Measurements from ENCODE around the gene IRF5. TPM values are rescaled to one million over a fixed set of nuclear protein-coding genes. Genes with fewer than 3 reads are reported as not detected.

IRF5 gene
- total RNA-seq, 1 experiment from 2014 or later: 0.66 TPM

DNA sequence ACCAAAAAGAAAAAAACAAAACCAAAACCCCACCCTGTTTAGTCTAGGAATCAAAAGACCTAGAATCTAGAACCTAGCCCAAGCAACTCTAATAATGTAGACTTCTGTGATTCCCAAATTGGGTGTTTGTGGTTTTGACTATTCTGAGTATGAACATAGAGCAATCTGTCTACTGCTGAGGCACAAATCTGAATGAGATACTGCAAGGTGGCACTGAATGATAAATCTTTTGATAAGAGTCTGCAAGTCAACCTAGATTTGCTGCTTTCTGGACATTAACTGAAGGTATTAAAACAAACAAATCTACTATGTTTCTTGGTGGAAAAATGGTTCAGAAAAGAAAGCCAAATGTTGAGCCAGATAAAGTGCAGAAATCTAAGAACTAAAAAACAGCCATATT lies 50.6 kb downstream of the IRF5 start:
- H3K27ac Mint-ChIP-seq: no peak overlapping the region
- peaks cover 16% of the 10 kb centered on the region for H3K4me1 Mint-ChIP-seq
- TF ChIP-seq, protein P1, sequence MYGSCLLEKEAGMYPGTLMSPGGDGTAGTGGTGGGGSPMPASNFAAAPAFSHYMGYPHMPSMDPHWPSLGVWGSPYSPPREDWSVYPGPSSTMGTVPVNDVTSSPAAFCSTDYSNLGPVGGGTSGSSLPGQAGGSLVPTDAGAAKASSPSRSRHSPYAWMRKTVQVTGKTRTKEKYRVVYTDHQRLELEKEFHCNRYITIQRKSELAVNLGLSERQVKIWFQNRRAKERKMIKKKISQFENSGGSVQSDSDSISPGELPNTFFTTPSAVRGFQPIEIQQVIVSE (CRISPR knock-in tag; IDR thresholded peaks at IDR 0.05; ENCODE audit: borderline replicate concordance): no peak
- TF ChIP-seq SOX15 (CRISPR knock-in tag; IDR thresholded peaks at IDR 0.05): no peak
- no peak for TF ChIP-seq CREB1 (CRISPR knock-in tag; IDR thresholded peaks at IDR 0.05)
- TF ChIP-seq KAT7 (CRISPR knock-in tag; IDR thresholded peaks at IDR 0.05; ENCODE audit: borderline replicate concordance): no peak
- TF ChIP-seq, protein P2, sequence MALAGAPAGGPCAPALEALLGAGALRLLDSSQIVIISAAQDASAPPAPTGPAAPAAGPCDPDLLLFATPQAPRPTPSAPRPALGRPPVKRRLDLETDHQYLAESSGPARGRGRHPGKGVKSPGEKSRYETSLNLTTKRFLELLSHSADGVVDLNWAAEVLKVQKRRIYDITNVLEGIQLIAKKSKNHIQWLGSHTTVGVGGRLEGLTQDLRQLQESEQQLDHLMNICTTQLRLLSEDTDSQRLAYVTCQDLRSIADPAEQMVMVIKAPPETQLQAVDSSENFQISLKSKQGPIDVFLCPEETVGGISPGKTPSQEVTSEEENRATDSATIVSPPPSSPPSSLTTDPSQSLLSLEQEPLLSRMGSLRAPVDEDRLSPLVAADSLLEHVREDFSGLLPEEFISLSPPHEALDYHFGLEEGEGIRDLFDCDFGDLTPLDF (CRISPR knock-in tag; IDR thresholded peaks at IDR 0.05): no peak
- TF ChIP-seq, protein P3, sequence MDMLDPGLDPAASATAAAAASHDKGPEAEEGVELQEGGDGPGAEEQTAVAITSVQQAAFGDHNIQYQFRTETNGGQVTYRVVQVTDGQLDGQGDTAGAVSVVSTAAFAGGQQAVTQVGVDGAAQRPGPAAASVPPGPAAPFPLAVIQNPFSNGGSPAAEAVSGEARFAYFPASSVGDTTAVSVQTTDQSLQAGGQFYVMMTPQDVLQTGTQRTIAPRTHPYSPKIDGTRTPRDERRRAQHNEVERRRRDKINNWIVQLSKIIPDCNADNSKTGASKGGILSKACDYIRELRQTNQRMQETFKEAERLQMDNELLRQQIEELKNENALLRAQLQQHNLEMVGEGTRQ (CRISPR knock-in tag; IDR thresholded peaks at IDR 0.05): no peak
- TF ChIP-seq, protein P4, sequence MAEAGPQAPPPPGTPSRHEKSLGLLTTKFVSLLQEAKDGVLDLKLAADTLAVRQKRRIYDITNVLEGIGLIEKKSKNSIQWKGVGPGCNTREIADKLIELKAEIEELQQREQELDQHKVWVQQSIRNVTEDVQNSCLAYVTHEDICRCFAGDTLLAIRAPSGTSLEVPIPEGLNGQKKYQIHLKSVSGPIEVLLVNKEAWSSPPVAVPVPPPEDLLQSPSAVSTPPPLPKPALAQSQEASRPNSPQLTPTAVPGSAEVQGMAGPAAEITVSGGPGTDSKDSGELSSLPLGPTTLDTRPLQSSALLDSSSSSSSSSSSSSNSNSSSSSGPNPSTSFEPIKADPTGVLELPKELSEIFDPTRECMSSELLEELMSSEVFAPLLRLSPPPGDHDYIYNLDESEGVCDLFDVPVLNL (CRISPR knock-in tag; IDR thresholded peaks at IDR 0.05; ENCODE audit: borderline replicate concordance, low read depth): no peak
- TF ChIP-seq, protein P5, sequence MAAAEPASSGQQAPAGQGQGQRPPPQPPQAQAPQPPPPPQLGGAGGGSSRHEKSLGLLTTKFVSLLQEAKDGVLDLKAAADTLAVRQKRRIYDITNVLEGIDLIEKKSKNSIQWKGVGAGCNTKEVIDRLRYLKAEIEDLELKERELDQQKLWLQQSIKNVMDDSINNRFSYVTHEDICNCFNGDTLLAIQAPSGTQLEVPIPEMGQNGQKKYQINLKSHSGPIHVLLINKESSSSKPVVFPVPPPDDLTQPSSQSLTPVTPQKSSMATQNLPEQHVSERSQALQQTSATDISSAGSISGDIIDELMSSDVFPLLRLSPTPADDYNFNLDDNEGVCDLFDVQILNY (CRISPR knock-in tag; IDR thresholded peaks at IDR 0.05): no peak
- TF ChIP-seq, protein P6, sequence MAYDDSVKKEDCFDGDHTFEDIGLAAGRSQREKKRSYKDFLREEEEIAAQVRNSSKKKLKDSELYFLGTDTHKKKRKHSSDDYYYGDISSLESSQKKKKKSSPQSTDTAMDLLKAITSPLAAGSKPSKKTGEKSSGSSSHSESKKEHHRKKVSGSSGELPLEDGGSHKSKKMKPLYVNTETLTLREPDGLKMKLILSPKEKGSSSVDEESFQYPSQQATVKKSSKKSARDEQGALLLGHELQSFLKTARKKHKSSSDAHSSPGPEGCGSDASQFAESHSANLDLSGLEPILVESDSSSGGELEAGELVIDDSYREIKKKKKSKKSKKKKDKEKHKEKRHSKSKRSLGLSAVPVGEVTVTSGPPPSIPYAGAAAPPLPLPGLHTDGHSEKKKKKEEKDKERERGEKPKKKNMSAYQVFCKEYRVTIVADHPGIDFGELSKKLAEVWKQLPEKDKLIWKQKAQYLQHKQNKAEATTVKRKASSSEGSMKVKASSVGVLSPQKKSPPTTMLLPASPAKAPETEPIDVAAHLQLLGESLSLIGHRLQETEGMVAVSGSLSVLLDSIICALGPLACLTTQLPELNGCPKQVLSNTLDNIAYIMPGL (CRISPR knock-in tag; IDR thresholded peaks at IDR 0.05): no peak
- TF ChIP-seq, protein P7, sequence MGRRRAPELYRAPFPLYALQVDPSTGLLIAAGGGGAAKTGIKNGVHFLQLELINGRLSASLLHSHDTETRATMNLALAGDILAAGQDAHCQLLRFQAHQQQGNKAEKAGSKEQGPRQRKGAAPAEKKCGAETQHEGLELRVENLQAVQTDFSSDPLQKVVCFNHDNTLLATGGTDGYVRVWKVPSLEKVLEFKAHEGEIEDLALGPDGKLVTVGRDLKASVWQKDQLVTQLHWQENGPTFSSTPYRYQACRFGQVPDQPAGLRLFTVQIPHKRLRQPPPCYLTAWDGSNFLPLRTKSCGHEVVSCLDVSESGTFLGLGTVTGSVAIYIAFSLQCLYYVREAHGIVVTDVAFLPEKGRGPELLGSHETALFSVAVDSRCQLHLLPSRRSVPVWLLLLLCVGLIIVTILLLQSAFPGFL (CRISPR knock-in tag; IDR thresholded peaks at IDR 0.05; ENCODE audit: borderline replicate concordance): no peak
- TF ChIP-seq, protein P8, sequence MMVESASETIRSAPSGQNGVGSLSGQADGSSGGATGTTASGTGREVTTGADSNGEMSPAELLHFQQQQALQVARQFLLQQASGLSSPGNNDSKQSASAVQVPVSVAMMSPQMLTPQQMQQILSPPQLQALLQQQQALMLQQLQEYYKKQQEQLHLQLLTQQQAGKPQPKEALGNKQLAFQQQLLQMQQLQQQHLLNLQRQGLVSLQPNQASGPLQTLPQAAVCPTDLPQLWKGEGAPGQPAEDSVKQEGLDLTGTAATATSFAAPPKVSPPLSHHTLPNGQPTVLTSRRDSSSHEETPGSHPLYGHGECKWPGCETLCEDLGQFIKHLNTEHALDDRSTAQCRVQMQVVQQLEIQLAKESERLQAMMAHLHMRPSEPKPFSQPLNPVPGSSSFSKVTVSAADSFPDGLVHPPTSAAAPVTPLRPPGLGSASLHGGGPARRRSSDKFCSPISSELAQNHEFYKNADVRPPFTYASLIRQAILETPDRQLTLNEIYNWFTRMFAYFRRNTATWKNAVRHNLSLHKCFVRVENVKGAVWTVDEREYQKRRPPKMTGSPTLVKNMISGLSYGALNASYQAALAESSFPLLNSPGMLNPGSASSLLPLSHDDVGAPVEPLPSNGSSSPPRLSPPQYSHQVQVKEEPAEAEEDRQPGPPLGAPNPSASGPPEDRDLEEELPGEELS (CRISPR knock-in tag; IDR thresholded peaks at IDR 0.05): no peak
- TF ChIP-seq SP1 (CRISPR knock-in tag; conservative IDR thresholded peaks at IDR 0.05): no peak
- TF ChIP-seq, protein P9, sequence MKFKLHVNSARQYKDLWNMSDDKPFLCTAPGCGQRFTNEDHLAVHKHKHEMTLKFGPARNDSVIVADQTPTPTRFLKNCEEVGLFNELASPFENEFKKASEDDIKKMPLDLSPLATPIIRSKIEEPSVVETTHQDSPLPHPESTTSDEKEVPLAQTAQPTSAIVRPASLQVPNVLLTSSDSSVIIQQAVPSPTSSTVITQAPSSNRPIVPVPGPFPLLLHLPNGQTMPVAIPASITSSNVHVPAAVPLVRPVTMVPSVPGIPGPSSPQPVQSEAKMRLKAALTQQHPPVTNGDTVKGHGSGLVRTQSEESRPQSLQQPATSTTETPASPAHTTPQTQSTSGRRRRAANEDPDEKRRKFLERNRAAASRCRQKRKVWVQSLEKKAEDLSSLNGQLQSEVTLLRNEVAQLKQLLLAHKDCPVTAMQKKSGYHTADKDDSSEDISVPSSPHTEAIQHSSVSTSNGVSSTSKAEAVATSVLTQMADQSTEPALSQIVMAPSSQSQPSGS (CRISPR knock-in tag; IDR thresholded peaks at IDR 0.05; ENCODE audit: borderline replicate concordance, low read depth): no peak
- TF ChIP-seq SMAD4 (CRISPR knock-in tag; IDR thresholded peaks at IDR 0.05): no peak
- TF ChIP-seq ZNF263 (CRISPR knock-in tag; IDR thresholded peaks at IDR 0.05; ENCODE audit: low read depth): no peak
- TF ChIP-seq FOXK1 (CRISPR knock-in tag; IDR thresholded peaks at IDR 0.05): no peak
- TF ChIP-seq GTF2I (CRISPR knock-in tag; conservative IDR thresholded peaks at IDR 0.05): no peak
- TF ChIP-seq, protein P10, sequence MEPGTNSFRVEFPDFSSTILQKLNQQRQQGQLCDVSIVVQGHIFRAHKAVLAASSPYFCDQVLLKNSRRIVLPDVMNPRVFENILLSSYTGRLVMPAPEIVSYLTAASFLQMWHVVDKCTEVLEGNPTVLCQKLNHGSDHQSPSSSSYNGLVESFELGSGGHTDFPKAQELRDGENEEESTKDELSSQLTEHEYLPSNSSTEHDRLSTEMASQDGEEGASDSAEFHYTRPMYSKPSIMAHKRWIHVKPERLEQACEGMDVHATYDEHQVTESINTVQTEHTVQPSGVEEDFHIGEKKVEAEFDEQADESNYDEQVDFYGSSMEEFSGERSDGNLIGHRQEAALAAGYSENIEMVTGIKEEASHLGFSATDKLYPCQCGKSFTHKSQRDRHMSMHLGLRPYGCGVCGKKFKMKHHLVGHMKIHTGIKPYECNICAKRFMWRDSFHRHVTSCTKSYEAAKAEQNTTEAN (CRISPR knock-in tag; IDR thresholded peaks at IDR 0.05): no peak
- TF ChIP-seq NFATC4 (CRISPR knock-in tag; IDR thresholded peaks at IDR 0.05): no peak
- H3K4me3 Mint-ChIP-seq: no peak overlapping the region
- CTCF ChIA-PET: no interaction called here
- no peaks in the 10 kb centered on the region for H3K9me3 Mint-ChIP-seq
- DNase-seq (ENCODE audit: low spot score): no peak
- ATAC-seq: no peak
- POLR2A ChIA-PET: no interaction called here
- no peaks in the 10 kb centered on the region for H3K27me3 Mint-ChIP-seq (ENCODE audit: low read depth)
- peaks cover 66% of the 10 kb centered on the region for H3K36me3 Mint-ChIP-seq
